Eye (tissue), 1 donor: ENCODE data around the gene COMMD6.

Experiments
- DNase-seq: peaks from one replicate; pipeline ENCODE4 v3.0.0-alpha.2; 2015

Gene COMMD6

DNA sequence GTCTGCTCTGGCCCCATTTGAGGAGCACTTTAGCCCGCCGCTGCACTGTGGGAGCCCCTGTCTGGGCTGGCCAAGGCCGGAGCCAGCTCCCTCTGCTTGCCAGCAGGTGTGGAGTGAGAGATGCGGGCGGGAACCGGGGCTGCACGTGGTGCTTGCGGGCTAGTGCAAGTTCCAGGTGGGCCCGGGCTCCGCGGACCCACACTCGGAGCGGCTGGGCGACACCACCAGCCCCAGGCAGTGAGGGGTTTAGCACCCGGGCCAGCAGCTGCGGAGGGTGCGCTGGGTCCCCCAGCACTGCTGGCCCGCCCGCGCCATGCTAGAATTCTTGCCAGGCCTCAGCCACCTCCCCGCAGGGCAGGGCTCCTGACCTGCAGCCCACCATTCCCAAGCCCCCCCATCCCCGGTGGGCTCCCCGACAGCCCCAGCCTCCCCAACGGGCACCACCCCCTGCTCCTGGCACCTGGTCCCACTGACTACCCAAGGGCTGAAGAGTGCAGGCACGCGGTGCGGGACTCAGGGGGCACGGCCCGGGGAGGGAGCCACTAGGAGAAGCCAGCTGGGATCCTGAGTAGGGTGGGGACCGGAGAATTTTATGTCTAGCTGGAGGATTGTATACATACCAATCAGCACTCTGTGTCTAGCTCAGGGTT lies 19.1 kb downstream of the COMMD6 start:
- DNase-seq: no peak

DNA sequence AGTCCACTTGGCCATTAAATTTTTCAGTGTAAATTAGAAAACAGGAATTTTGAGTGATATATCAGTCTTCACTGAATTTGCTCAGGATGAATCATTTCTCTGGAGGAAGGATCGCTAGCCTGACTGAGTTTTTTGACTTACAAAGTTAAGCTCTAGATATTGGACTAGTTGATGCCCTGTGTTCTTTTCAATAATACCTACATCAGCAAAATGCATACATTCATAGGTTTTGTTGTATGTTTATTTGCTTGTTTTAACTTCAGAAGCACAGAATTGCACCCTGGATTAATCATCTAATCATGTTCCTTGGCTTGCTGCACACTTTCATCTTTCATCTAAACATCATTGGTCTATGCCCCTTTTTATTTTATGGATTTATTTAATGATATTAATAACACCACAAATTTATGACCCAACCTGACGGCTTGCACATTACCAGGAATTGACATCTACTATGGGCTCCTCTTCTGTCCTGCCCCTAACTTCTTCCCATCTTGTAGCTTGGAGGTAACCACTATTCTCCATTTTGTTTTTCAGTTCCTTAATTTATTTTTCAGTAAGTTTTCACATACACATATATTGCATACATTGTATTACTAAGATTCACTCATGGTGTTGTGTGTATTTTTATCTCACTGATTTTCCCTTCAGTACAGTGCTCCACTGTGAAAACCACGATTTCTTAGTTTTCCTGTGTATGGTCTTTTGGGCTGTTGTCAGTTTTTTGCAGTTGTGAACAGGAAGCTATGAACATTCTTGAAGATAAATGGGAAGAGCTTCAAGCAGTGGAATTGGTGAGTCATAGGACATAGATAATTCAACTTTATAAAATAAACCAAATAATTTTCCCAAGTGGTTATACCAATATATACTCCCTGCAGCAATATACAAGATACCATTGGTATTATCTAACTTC lies 23.3 kb downstream of the COMMD6 start:
- no peak for DNase-seq

DNA sequence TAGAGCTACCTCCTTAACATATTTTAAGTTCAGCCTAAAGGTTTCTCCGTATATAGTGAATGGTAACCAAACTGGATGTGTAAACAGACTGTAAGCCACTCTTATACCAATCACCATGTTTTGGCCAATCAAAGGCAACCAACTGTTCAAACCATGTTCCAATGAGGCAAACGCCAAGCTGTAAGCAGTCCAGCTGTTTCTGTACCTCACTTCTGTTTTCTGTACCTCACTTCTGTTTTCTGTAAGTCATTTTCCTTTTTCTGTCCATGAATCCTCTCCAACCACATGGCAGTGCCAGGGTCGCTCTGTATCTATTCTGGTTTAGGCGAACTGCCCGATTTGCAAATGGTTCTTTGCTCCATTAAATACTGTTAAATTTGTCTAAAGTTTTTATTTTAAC lies 24.4 kb downstream of the COMMD6 start:
- DNase-seq: no peak

DNA sequence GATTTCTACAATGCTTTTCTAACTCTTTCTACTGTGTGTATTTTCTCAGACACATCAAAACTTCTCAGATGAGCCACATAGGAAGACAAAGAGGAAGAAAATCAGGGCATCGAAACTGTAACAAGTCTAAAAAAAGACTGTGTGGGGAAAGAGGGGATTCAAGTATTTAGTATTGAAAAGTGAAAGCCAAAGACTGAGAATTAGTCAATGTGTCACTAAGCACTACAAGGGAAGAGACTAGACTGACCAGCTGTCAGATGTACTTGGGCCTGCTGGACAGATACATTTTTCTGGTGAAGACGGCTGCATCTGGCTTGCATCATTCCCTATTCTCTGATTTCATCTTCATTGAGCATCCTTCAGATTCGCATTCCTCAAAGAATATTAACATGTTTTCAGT lies 25.4 kb downstream of the COMMD6 start:
- no peak for DNase-seq

DNA sequence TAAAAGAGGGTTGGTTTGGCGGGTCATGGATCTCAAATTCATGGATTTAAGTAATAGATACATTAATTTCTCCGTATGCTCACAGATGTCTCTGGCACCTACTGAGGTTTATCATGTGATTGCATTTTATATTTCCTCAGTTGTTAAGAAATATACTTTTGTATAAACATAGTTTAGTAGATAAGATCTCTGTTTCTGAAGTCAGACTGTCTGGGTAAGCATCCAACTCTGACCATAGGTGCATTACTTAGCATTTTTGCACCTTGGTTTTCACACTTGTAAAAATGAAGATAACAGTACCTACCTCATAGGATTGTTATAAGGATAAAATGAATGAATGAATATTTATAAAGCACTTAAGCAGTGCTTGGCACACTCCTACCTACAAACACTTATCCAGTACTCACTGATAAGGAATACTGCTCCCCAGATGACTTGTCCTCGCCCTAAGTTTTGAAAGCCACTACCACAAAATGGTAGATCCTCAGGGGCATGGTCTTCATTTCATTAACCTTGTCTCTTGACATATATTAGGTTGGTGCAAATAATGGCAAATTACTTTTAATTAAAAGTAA lies 26.5 kb downstream of the COMMD6 start:
- no peak for DNase-seq

DNA sequence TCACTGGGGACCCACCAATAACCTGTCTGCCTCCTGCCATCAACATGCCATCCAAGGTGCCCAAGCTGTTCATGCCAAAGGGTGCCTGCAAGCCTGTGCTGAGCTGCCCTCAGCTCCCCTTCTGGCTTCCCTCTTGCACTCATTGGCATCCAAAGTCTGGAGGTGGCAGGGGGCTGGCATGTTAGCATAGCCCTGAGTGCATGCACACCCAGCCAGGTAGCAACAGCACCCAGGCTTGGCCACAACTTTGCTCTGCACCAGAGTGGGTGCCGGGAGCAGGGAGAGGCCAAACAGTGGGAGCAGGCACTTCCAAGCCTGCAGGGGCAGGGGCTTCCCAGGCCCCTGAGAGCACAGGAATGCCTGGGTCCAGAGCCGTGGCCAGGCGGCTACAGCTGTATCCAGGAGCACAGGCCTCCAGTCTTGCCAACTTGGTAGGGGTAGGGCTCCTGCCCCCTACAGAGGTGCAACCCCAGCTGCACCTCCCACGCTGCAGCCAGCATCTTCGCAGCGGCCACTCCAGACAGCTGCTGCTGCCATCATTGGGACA lies 29.6 kb downstream of the COMMD6 start:
- DNase-seq: no peak

DNA sequence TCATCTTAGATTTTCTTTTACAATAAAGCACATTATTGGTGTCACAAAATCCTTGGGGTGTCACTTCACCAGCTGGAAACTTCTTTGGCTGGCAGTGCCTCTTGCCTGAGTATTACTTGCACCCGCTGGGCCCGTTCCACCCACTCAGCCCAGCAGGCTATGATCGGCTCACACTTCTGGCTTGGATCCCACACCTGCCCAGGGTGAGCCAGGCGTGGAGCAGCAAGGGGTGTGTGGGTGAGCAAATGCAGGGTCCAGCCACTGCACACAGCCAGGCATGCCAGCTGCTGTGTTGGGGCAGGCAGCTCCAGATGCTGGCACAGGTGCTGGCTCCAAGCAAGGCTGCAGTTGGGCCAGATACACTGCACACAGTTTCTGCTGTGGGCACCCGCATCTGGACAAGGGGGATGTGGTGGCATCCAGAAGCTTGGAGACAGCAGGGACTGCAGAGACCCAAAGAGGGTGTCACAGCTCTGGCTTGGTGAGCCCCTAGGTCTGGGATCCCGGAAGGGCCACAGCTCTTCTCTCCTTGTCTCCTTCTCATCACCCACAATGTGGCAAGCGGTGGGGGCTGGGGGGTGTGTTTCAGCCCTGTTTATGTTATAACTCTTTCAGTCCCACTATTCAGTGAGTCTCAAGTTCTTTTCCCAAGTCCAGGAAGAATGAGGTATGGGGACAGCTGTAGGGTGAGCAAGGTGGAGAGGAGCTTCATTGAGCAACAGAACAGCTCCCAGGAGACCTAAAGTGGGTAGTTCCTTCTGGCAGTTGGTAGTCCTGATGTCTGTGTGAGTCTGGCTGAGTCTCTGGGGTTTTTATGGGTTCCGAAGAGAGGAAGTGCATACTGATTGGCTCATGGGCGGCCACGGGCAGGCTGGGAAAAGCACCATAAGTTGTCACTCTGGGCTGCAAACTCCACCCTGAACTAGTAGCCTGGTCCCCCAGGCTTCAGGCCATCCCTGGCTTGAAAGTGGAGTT lies 30.3 kb downstream of the COMMD6 start:
- no peak for DNase-seq

DNA sequence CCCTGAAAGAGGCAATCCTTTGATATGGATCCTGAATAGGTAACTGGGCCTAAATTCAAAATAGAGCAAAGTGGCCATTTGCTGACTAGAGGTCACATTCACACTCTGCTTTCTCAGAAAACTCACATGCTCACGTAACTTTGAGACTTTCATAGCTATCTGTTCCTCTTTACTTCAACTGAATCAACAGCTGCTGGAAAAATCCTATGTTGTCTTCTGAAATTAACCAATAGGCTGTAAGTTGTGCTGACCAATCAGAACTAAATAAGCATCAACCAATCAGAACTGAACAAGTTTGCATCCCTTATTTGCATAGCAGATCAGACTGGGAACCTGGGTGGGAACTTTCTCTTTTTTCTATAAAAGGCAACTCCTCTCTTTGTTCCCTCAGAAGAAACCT lies 31.6 kb downstream of the COMMD6 start:
- no peak for DNase-seq

DNA sequence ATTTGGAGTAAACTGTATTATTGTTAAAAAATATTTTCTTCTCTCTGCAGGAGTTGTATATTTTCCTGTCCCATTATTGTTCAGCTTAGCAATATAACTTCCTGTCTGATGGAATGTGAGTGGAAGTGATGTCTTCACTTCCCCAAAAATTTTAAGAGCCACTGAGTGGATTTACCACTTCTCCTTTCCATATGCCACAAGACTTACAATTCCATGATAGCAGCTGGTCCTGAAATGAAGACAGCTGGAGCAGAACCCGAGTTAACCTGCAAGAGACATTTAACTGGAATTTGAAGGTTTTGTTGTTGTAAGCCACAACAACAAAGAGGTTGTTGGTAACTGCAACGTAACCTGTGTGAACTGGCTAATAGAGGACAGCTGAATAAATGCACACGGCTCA lies 32.3 kb downstream of the COMMD6 start:
- no peak for DNase-seq

DNA sequence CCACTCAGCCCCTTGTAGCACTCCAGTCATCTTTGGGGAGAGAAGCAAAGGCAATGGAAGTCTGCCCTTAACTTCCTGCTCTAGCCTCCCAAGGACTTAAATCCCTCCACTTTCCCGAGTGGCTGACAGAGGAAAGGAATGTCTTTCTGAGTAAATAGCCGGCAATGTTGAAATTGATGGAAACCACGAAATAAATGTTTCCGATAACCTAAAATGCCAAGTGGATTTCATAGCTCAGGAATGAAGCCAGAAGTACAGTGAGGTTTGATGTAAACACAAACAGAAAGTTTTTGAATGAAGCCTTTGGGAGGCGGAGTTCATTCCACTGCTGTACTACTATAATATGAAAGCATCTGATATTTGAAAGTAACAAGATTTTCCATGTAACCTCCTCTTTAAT lies 41.7 kb downstream of the COMMD6 start:
- DNase-seq: no peak

DNA sequence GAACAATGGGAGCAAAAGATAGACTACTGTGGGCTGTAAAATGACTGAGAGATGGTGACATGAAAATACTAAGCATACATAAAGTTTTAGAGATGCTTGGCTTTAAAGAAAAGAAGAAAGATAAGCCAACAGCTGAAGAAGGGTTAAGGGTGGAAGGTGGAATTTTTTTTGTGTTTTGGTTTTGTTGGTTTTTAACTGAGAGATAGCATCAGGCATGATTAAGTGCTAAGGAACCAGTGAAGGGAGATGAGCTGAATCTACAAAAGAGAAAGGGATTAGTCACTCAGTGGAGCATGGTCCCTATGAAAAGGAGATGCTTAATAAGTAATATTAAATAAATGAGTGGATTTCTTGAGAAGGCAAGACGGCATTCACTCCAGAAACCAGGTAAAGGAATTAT lies 43.1 kb downstream of the COMMD6 start:
- no peak for DNase-seq

DNA sequence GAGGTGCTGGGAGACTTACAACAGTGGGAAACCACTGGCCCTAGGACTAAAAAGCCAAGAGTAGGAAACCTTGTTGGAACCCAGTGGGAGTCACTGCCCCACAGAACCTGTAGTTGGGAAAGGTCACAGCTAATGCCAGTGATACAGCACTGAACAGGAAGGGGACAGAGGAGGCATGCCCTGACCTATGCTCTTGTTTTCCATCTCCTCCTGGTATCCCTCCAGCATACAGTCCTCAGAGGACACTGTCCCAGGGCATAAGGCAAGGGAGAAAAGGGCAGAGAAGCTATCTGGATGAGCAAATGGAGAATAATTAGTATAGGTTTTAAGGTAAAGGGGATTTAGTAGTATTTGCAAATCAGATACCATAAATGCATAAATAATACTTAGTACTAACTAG lies 44.5 kb downstream of the COMMD6 start:
- DNase-seq: no peak

DNA sequence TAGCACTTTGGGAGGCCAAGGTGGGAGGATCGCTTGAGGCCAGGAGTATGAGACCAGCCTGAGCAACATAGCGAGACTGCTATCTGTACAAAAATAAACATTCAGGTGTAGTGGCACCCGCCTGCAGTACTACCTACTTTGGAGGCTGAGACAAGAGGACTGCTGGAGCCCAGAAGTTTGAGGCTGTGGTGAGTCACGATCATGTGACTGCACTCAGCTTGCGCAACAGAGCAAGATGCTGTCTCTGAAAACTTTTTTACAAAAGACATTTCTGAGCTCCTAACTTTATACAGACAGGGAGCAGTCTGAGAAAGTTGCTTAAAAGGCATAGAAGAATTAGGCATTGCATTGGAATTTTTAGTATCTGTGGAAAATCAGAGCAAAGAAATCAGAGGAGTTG lies 45.3 kb downstream of the COMMD6 start:
- DNase-seq: no peak

DNA sequence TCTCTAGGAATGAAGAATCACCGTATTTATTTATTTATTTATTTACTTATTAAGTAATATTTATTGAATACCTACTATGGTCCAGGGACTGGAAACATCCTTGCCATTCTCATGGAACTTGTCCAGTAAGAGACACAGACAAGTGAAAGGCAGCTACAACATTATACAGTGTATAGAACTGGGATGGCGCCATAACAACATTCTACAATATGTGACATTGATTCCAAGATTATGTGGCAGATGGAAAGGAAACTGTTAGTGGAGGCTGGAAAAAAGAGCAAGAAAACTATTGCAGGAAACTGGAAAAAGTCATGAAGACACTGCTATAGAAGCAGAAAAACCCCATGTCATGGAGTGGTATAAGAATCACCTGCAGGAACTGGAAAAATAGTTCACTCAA lies 46.3 kb downstream of the COMMD6 start:
- no peak for DNase-seq

DNA sequence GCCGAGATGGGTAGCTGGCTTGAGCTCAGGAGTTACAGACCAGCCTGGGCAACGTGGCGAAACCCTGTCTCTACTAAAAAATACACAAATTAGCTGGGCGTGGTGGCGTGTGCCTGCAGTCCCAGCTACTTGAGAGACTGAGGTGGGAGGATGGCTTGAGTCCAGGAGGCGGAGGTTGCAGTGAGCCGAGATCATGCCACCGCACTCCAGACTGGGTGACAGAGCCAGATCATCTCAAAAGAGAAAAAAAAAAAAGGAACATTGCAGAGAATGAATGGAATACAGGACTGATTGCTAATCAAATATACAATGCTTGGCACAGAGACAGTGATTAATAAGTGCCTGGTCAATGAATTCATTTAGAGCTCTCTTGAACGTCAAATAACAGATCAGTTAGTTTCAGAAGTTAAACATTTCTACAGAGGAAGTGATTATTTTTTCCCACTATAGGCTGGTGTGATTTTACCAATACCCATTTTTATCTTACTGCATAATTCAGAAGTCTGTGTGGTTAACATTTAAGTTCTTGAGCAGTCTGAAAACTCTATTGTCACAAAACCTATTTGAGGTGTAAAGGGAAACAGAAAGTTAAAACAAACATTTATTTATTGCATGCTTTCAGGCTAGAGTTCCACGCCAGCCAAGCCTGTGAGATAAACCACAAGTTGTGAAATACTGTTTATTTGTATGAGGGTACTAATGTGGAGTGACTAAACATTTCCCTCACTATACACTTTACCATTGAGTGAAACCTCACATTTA lies 48.0 kb downstream of the COMMD6 start:
- no peak for DNase-seq

DNA sequence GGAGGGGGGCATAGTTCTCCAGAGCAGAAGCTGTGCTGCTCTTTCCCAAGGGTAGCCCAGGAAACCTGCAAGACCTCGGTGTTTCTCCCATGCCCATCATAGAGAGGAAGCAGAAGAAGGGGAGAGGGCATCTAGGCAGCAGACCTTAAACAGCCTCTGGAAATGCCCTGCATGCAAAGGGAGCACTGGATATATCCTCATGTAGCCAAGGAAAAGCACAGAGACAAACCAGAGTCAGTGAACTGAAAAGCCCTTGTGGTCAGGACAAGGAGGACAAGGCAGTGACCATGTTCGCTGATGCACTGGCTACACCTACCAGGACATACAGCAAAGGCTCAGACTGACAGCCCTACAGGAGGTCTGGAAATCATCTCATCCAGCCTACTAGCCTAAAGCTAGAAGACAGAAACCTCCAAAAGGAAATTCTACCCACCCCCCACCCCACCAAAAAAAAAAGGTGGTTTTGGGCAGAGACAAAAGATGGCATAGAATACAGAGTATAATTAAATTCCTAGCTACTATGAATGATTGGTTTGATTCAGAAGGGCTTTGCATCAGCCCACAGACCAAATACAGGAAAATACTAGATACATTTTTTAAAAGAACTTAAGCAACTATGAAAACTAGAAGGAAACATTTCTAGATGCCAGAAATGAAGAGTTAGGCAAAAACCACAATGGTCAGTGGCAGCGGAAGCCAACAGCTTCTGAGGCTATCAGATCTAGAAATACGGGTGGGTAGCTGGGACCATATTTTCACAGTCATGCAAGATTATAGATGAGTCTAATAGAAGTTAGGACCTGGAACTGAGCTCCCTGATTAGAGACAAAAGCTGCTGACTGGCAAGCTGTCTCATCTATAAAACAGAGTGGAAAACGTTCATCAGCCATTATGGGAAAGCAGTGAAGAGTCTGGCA lies 51.2 kb downstream of the COMMD6 start:
- no peak for DNase-seq

DNA sequence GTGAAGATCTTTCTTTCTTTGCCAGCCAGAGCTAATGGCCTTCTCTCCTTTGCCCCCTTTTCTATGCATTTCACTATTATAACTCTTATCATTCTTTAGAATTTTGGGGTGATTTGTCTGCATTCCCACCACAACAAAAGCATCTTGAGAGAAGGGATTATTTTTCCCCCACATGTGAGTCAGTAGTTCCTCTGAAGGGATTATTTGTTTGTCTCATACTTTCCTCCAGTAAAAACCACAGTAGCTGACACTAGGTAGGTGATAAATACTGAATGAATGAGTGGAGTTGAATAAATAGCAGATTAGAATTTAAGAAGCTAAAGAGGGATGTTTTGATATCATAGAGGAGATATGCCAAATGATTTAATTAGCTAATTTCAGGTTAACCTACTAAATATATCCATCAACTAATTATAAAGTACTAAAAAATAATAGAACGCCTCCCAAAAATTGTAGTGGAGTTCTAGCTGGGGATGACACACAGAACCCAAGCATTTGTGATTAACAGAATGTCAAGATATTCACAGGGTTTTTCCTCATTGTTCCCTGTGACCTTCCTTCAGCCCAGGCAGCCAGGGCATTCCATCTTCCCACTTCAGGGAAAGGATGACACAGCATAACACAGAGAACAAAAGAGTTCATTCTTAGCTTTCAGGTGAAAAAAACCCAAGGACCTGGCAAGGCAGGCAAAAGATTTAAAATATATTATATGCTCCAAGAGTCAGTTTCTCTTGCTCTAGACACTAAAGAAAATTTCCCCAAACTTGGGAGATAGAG lies 52.2 kb downstream of the COMMD6 start:
- no peak for DNase-seq

DNA sequence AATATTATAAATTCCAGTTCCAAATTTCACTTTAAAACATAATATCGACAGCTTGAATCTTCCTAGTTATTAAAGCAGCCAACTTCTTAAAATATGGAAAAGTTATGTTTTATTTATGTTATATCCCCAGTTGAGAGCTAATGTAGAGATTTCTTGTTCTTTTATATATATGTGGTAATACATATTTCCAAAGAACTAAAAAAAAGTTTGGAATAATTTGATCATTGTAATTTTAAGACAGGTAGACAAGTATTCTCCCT lies 54.9 kb downstream of the COMMD6 start:
- no peak for DNase-seq

DNA sequence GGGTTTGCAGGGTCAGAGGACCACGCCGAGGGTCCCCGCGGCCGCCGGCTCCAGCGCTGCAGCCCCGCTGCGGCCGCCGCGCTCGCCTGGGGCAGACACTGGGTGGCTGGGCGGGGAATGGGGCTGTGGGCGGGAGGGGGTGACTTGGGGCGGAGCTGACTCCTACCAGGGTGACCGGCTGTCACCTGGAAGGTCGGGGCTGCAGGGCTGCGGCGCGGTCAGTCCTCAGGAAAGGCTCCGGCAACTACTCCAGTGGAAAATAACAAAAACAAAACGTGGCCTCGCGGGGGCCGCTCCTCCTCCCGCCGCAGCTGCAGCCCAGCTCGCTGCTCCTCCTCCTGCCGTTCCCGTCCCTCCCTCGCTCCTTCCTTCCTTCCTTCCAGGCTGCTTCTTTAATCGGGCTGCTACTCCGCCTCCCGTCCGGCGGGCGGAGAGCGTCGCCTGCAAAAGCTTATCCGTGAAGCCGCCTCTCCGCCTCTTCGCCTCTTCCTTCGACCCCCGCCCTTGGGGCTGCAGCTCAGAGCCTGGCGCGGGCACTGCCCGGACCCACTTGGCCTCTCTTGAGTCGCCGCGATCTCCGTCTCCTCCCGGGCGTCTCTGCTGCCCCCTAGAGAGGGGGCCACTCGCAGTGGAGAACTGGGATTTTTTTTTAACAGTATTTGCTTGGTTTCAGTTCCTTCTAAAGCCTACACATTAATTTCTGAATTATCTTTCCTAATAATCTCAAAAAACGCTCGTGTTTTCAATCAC lies 55.4 kb downstream of the COMMD6 start, which contains the start of gene TBC1D4:
TBC1D4 (minus strand) TSS at position 100 of the 750 bp plus-strand sequence. CDS start 402 bp downstream, outside the sequence.
- peak; percentile 95 for DNase-seq
